B cell (primary cell): ENCODE results near the gene NGEF. TPM values are rescaled to one million over a fixed set of nuclear protein-coding genes. Genes with fewer than 3 reads are reported as not detected.

ENCODE experiments used
- ATAC-seq: fragments of 200-7000 bp; cut with Tn5 transposase; one replicate; pipeline ENCODE4 v1.10.0; 2021; ENCODE audit warnings: low read depth, mild to moderate bottlenecking, moderate number of reproducible peaks, moderate library complexity
- CTCF ChIA-PET: fragments of 350-600 bp; sonication (Branson Sonifier 250); formaldehyde crosslinking; loops from one replicate; lab custom pipeline; 2021; ENCODE audit warnings: antibody characterized with exemption, inconsistent platforms; lab: Charles Lee
- POLR2A ChIA-PET: fragments of 350-600 bp; sonication (Branson Sonifier 250); formaldehyde crosslinking; loops from one replicate; lab custom pipeline; 2021; ENCODE audit warnings: antibody characterized with exemption; lab: Charles Lee
- DNase-seq: peaks from one replicate; pipeline ENCODE4 v3.0.0; 2013
- H2AFZ ChIP-seq: 2 replicates; pipeline ENCODE4 v1.6.1; 2012; ENCODE audit warnings: mild to moderate bottlenecking, low read depth, low read length; ENCODE audit not compliant: insufficient read depth, poor library complexity, severe bottlenecking
- H3K27ac ChIP-seq, 2 donors: 1 replicate in 1 of 2; 2 replicates in 1 of 2; pipeline ENCODE4 v1.5.1; 2012 to 2013; ENCODE audit warnings: low read length in 2 of 2, mild to moderate bottlenecking in 2 of 2, moderate library complexity in 1 of 2
- H3K27me3 ChIP-seq, 4 experiments: fragments of 200-600 bp in 1 of 4; sonication (generic) in 1 of 4; replicated peaks in 1 of 4; 1 replicate in 2 of 4; 2 replicates in 2 of 4; pipeline versions ENCODE4 v1.6.1 to v1.7.0; 2013 to 2016; ENCODE audit warnings: low read length in 3 of 4, mild to moderate bottlenecking in 2 of 4, mixed read lengths in 1 of 4, moderate library complexity in 1 of 4; ENCODE audit not compliant: insufficient read depth in 4 of 4, control insufficient read depth in 3 of 4; ENCODE audit errors: control extremely low read depth in 1 of 4
- H3K36me3 ChIP-seq, 2 experiments: replicated peaks in 1 of 2; 1 replicate in 1 of 2; 2 replicates in 1 of 2; pipeline versions ENCODE4 v1.6.1 to v1.7.1; 2013; ENCODE audit warnings: low read length in 1 of 2; ENCODE audit not compliant: insufficient read depth in 2 of 2, control insufficient read depth in 1 of 2; ENCODE audit errors: control extremely low read depth in 1 of 2, extremely low read depth in 1 of 2
- H3K4me1 ChIP-seq, 2 donors: fragments of 200-600 bp in 1 of 2; sonication (generic) in 1 of 2; 1 replicate in 1 of 2; 2 replicates in 1 of 2; pipeline versions ENCODE4 v1.5.1 to v1.6.1; 2013 to 2017; ENCODE audit warnings: low read length in 2 of 2; ENCODE audit not compliant: control insufficient read depth in 2 of 2, insufficient read depth in 2 of 2
- H3K4me2 ChIP-seq: replicated peaks from 2 replicates; pipeline ENCODE3; 2012; ENCODE audit warnings: mild to moderate bottlenecking, low read depth, low read length; ENCODE audit not compliant: poor library complexity, severe bottlenecking
- H3K4me3 ChIP-seq, 5 experiments: fragments of 200-600 bp in 1 of 5; sonication (generic) in 1 of 5; 1 replicate in 3 of 5; 2 replicates in 2 of 5; pipeline versions ENCODE4 v1.5.1 to v1.7.0; 2011 to 2016; ENCODE audit warnings: low read length in 4 of 5, mild to moderate bottlenecking in 4 of 5, low read depth in 2 of 5, control low read depth in 1 of 5, moderate library complexity in 1 of 5; ENCODE audit not compliant: insufficient read depth in 1 of 5; ENCODE audit errors: control extremely low read depth in 1 of 5, extremely low read depth in 1 of 5
- H3K79me2 ChIP-seq: fragments of 200-600 bp; sonication (generic); one replicate; pipeline ENCODE4 v1.6.0; 2016; ENCODE audit warnings: low read length; ENCODE audit not compliant: control insufficient read depth, insufficient read depth
- H3K9ac ChIP-seq: fragments of 200-600 bp; sonication (generic); 2 replicates; pipeline ENCODE4 v1.6.1; 2017; ENCODE audit warnings: mild to moderate bottlenecking, low read length, moderate library complexity
- H3K9me3 ChIP-seq, 3 donors: one replicate each; pipeline versions ENCODE4 v1.6.1 to v1.7.1; 2013; ENCODE audit warnings: low read length in 2 of 3; ENCODE audit not compliant: control insufficient read depth in 2 of 3, insufficient read depth in 1 of 3; ENCODE audit errors: control extremely low read depth in 1 of 3
- H4K20me1 ChIP-seq: 2 replicates; pipeline ENCODE4 v1.6.0; 2012; ENCODE audit warnings: mild to moderate bottlenecking, low read length; ENCODE audit not compliant: insufficient read depth, control insufficient read depth, poor library complexity, severe bottlenecking
- H3K27ac Mint-ChIP-seq: one replicate; pipeline ENCODE4 v1.8.0; 2021; ENCODE audit warnings: mixed read lengths
- H3K27me3 Mint-ChIP-seq: one replicate; pipeline ENCODE4 v1.8.0; 2021; ENCODE audit warnings: mixed read lengths
- H3K4me1 Mint-ChIP-seq: one replicate; pipeline ENCODE4 v1.8.0; 2021; ENCODE audit warnings: mixed read lengths
- H3K4me3 Mint-ChIP-seq: one replicate; pipeline ENCODE4 v1.8.0; 2021; ENCODE audit warnings: mixed read lengths
- H3K9me3 Mint-ChIP-seq: one replicate; pipeline ENCODE4 v1.8.0; 2022; ENCODE audit warnings: mixed read lengths; ENCODE audit not compliant: insufficient read depth
- CTCF ChIP-seq: fragments of 200-600 bp; IDR thresholded peaks from one replicate; pipeline ENCODE4 v1.8.0; 2022; ENCODE audit warnings: antibody characterized with exemption, mild to moderate bottlenecking
- EZH2 ChIP-seq: IDR thresholded peaks from 2 replicates; pipeline ENCODE4 v1.6.1; 2012; ENCODE audit warnings: borderline replicate concordance, low read depth, mild to moderate bottlenecking, moderate library complexity, low read length; ENCODE audit not compliant: insufficient read depth, poor library complexity, severe bottlenecking
- WGBS: methylation state at CpG from one replicate; pipeline ENCODE4 v1.1.5; 2013; ENCODE audit warnings: missing lambda C conversion rate; ENCODE audit not compliant: insufficient coverage; 5-methylcytosine and 5-hydroxymethylcytosine counted together
- intact Hi-C: fragments of 100-400 bp; cut with micrococcal nuclease; formaldehyde crosslinking; loops from one replicate; pipeline ENCODE4 v1.10.0; 2022
- polyA plus RNA-seq: library from polyadenylated mRNA; depleted of rRNA; stranded (reverse); fragments of >200 nt; gene quantifications from 2 replicates; pipeline ENCODE4 v1.2.3, GENCODE V29; 2012
- total RNA-seq, 2 donors: library from RNA; stranded (reverse); fragments of 120-200 nt in 1 of 2; gene quantifications; 1 replicate in 1 of 2; 2 replicates in 1 of 2; pipeline versions ENCODE4 v1.2.3 to v1.2.4, GENCODE V29; 2013 to 2022

NGEF gene
- total and polyA plus RNA-seq, 2 donors (not counting 1 experiment from before 2014, with no cell fraction given): not detected

GRCh38 chr2:232865165-232865564 lies 147.9 kb downstream of the NGEF start:
- no peak overlapping the region for H2AFZ ChIP-seq
- TF ChIP-seq EZH2: no peak
- TF ChIP-seq CTCF: no peak
- no peak for ATAC-seq
- no peak overlapping the region for H3K4me3 Mint-ChIP-seq
- DNase-seq: no peak
- H3K36me3 ChIP-seq: no peaks in the 10 kb centered on the region
- no peaks in the 10 kb centered on the region for H3K27me3 ChIP-seq
- H3K4me1 ChIP-seq: no peaks in the 10 kb centered on the region
- no peaks in the 10 kb centered on the region for H3K9me3 ChIP-seq
- no peak overlapping the region for H3K27ac ChIP-seq
- no peak overlapping the region for H3K4me2 ChIP-seq
- ChIA-PET POLR2A (no interaction called here), CTCF (interaction anchor here (1.2 kb wide), 1 partner anchor 188 kb away, joined by 4 read pairs; no protein-coding TSS in a partner anchor)
- intact Hi-C loops: no loop called here
- H3K27ac Mint-ChIP-seq: no peak overlapping the region
- H3K9ac ChIP-seq: no peak overlapping the region
- H3K27me3 Mint-ChIP-seq: no peaks in the 10 kb centered on the region
- no peaks in the 10 kb centered on the region for H4K20me1 ChIP-seq
- H3K9me3 Mint-ChIP-seq: no peaks in the 10 kb centered on the region
- no peak overlapping the region for H3K4me3 ChIP-seq
- no CpG with 5 or more reads among the region's 1 CpG for WGBS
- no peaks in the 10 kb centered on the region for H3K4me1 Mint-ChIP-seq
- H3K79me2 ChIP-seq: no peaks in the 10 kb centered on the region

GRCh38 chr2:232863996-232864395 lies 149.1 kb downstream of the NGEF start:
- DNase-seq (no peak), ATAC-seq (no peak)
- intact Hi-C loops: no loop called here
- Histone ChIP-seq H3K4me2 (no peak overlapping the region), H4K20me1 (no peaks in the 10 kb centered on the region), H3K9me3 (no peaks in the 10 kb centered on the region), H3K4me3 (no peak overlapping the region), H3K36me3 (peaks cover 0 to 2% of the 10 kb centered on the region in 2 experiments), H3K9ac (no peak overlapping the region), H2AFZ (no peak overlapping the region), H3K27ac (no peak overlapping the region), H3K79me2 (no peaks in the 10 kb centered on the region), H3K27me3 (no peaks in the 10 kb centered on the region), H3K4me1 (no peaks in the 10 kb centered on the region)
- TF ChIP-seq EZH2 (no peak), CTCF (no peak)
- Mint-ChIP-seq H3K27ac (no peak overlapping the region), H3K9me3 (no peaks in the 10 kb centered on the region), H3K4me1 (no peaks in the 10 kb centered on the region), H3K4me3 (no peak overlapping the region), H3K27me3 (no peaks in the 10 kb centered on the region)
- CTCF ChIA-PET: no interaction called here
- WGBS: 100% methylated on average over 1 of the region's 2 CpGs
- POLR2A ChIA-PET: no interaction called here
